Nephron progenitor cell (in vitro differentiated cells): ENCODE measurements around the gene SLC11A2.
"Not testable (repeated sequence)": the region's sequence is repeated elsewhere in the genome, so short reads cannot be mapped to it uniquely, and the experiment has no call there.

ENCODE experiments used
- DNase-seq: peaks from one replicate; pipeline ENCODE4 v3.0.0; 2021
- H3K27ac Mint-ChIP-seq: 2 replicates; pipeline ENCODE4 v1.8.0; 2021; ENCODE audit warnings: mild to moderate bottlenecking, moderate library complexity, mixed read lengths
- H3K27me3 Mint-ChIP-seq: 2 replicates; pipeline ENCODE4 v1.8.0; 2021; ENCODE audit warnings: mild to moderate bottlenecking, low read depth, mixed read lengths; ENCODE audit not compliant: poor library complexity
- H3K36me3 Mint-ChIP-seq: 2 replicates; pipeline ENCODE4 v1.8.0; 2021; ENCODE audit warnings: low read depth, mixed read lengths
- H3K4me1 Mint-ChIP-seq: 2 replicates; pipeline ENCODE4 v1.8.0; 2021; ENCODE audit warnings: mixed read lengths
- H3K4me3 Mint-ChIP-seq: 2 replicates; pipeline ENCODE4 v1.8.0; 2021; ENCODE audit warnings: mild to moderate bottlenecking, moderate library complexity, mixed read lengths
- H3K9me3 Mint-ChIP-seq: 2 replicates; pipeline ENCODE4 v1.8.0; 2021; ENCODE audit warnings: mild to moderate bottlenecking, moderate library complexity, mixed read lengths
- CTCF ChIP-seq: fragments of 200-600 bp; sonication (generic); IDR thresholded peaks from 2 replicates; pipeline ENCODE4 v1.5.0; 2021; ENCODE audit warnings: antibody characterized with exemption

SLC11A2 gene

DNA sequence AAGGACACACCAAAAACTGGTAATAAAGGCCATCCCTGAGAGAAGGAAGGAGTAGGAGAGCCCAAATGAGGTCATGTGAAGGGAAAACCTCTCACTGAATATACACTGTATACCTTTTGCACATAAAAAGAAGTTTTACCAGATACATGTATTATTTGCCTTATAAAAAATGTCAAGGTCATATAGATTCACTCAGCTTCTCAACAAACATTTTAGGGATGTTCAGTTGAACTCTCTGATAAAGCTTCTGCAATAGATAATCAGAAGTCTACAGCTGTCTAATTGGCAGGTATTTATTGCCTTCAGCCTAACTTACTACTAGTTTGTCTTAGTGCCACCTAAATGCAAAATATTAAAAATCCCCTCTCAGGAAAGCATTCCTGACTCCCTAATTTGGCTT, 8.7 kb downstream of the SLC11A2 start:
- no peak overlapping the region for H3K4me3 Mint-ChIP-seq
- H3K27me3 Mint-ChIP-seq, result no peaks in the 10 kb centered on the region
- TF ChIP-seq CTCF, result no peak
- no peaks in the 10 kb centered on the region for H3K9me3 Mint-ChIP-seq
- peaks cover 15% of the 10 kb centered on the region for H3K36me3 Mint-ChIP-seq
- DNase-seq, result no peak
- peaks cover 28% of the 10 kb centered on the region for H3K4me1 Mint-ChIP-seq
- peak overlapping the region; percentile 15 for H3K27ac Mint-ChIP-seq

DNA sequence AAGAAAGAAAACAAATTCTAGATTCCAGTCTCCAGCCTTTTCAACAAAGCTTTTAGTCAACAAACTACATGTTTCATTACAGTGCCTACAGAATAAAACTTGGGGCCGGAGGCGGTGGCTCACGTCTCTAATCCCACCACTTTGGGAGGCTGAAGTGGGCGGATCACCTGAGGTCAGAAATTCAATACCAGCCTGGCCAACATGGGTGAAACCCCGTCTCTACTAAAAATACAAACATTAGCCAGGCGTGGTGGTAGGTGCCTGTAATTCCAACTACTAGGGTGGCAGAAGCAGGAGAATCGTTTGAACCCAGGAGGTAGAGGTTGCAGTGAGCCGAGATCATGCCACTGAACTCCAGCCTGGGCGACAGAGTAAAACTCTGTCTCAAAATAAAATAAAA, 11.7 kb downstream of the SLC11A2 start:
- H3K27me3 Mint-ChIP-seq, H3K9me3 Mint-ChIP-seq, DNase-seq, H3K36me3 Mint-ChIP-seq, H3K4me3 Mint-ChIP-seq: not testable (repeated sequence)
- Mint-ChIP-seq H3K4me1 (peaks cover 20% of the 10 kb centered on the region), H3K27ac (peak overlapping the region; percentile 51)

DNA sequence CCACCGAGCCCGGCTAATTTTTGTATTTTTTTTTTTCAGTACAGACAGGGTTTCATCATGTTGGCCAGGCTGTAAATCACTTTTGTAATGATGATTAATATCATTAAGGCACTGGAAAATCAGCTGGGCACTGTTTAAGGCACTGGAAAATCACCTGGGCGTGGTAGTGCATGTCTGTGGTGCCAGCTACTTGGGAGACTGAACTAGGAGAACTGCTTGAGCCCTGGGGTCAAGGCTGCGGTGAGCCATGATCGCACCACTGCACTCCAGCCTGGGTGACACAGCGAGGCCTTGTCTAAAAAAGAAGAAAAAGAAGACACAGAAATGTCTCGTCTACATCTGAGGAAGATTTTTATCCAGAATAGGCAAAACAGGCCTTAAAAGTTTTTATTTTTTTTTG, 12.7 kb downstream of the SLC11A2 start:
- TF ChIP-seq CTCF, result no peak
- Mint-ChIP-seq H3K4me1 (peaks cover 27% of the 10 kb centered on the region), H3K36me3 (peaks cover 7% of the 10 kb centered on the region), H3K9me3 (no peaks in the 10 kb centered on the region), H3K27ac (no peak overlapping the region), H3K27me3 (no peaks in the 10 kb centered on the region), H3K4me3 (no peak overlapping the region)
- no peak for DNase-seq

- Mint-ChIP-seq H3K4me3 (no peak overlapping the region), H3K4me1 (peaks cover 27% of the 10 kb centered on the region), H3K36me3 (peaks cover 14% of the 10 kb centered on the region), H3K27ac (peak overlapping the region; percentile 14), H3K9me3 (no peaks in the 10 kb centered on the region), H3K27me3 (no peaks in the 10 kb centered on the region)
- no peak for TF ChIP-seq CTCF
- DNase-seq, result no peak
Observed at GRCh38 chr12:51012570-51013236, 13.5 kb downstream of the SLC11A2 start.

DNA sequence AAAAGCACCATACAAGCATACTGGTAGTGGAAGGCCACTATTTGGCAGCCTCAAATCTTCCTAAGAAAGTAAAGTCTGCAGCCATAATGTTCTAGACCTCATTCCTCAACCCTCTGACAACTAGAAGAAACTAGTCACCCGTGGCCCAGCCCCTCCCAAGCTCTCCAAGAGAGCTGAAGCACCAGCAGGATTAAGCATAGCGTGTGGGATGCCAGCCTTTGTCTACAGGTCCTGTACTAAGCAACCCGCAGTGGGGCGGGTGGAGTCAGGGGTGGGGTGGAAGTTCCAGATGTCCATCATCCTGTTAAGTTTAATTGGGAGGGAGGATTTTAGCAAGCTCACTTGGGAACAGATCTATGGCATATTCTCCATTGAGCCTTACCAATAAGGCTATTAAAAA, 14.2 kb downstream of the SLC11A2 start:
- Mint-ChIP-seq H3K27ac (peak overlapping the region; percentile 69), H3K4me1 (peaks cover 27% of the 10 kb centered on the region), H3K4me3 (no peak overlapping the region), H3K27me3 (no peaks in the 10 kb centered on the region), H3K9me3 (no peaks in the 10 kb centered on the region), H3K36me3 (peaks cover 21% of the 10 kb centered on the region)
- no peak for DNase-seq
- TF ChIP-seq CTCF, result no peak

- peak overlapping the region; percentile 81 for H3K27ac Mint-ChIP-seq
- H3K27me3 Mint-ChIP-seq, result no peaks in the 10 kb centered on the region
- TF ChIP-seq CTCF, result no peak
- no peak for DNase-seq
- H3K9me3 Mint-ChIP-seq, result no peaks in the 10 kb centered on the region
- H3K36me3 Mint-ChIP-seq, result peaks cover 46% of the 10 kb centered on the region
- H3K4me1 Mint-ChIP-seq, result peaks cover 27% of the 10 kb centered on the region
- no peak overlapping the region for H3K4me3 Mint-ChIP-seq
Observed at GRCh38 chr12:51009056-51009440, 17.1 kb downstream of the SLC11A2 start.
